HepG2 (cell line): ENCODE measurements around the gene FITM1. TPM values are rescaled to one million over a fixed set of nuclear protein-coding genes. Genes with fewer than 3 reads are reported as not detected.

Experiments
- BRD4 ChIP-seq: sonication (generic); formaldehyde crosslinking; IDR thresholded peaks from 2 replicates; pipeline ENCODE4 v1.4.0; 2020; ENCODE audit warnings: missing genetic modification reagents
- CENPBD1 ChIP-seq: sonication (generic); formaldehyde crosslinking; IDR thresholded peaks from 2 replicates; pipeline ENCODE4 v1.8.0; 2022; ENCODE audit warnings: missing genetic modification reagents, low read depth, mild to moderate bottlenecking, borderline replicate concordance
- ETV6 ChIP-seq: sonication (generic); formaldehyde crosslinking; conservative IDR thresholded peaks from 2 replicates; pipeline ENCODE4 v1.4.0; 2020; ENCODE audit warnings: missing genetic modification reagents
- GATAD1 ChIP-seq: IDR thresholded peaks from 2 replicates; pipeline ENCODE4 v1.6.1; 2016; ENCODE audit warnings: missing genetic modification reagents, missing compliant biosample characterization
- ISL2 ChIP-seq: sonication (generic); formaldehyde crosslinking; IDR thresholded peaks from 2 replicates; pipeline ENCODE4 v1.5.0; 2020; ENCODE audit warnings: missing genetic modification reagents
- KIAA2018 ChIP-seq: sonication (generic); formaldehyde crosslinking; IDR thresholded peaks from 2 replicates; pipeline ENCODE4 v1.5.0; 2020; ENCODE audit warnings: mild to moderate bottlenecking, missing genetic modification reagents, borderline replicate concordance
- MLLT10 ChIP-seq: sonication (generic); formaldehyde crosslinking; IDR thresholded peaks from 2 replicates; pipeline ENCODE4 v1.4.0; 2020; ENCODE audit warnings: missing genetic modification reagents
- MXI1 ChIP-seq: IDR thresholded peaks from 3 replicates; pipeline ENCODE4 v1.6.1; 2012; ENCODE audit warnings: low read depth, low read length, inconsistent platforms, borderline replicate concordance
- NR2F2 ChIP-seq: IDR thresholded peaks from 2 replicates; pipeline ENCODE4 v1.6.1; 2012; ENCODE audit warnings: low read depth, inconsistent platforms, borderline replicate concordance
- SP140L ChIP-seq: sonication (generic); formaldehyde crosslinking; IDR thresholded peaks from 2 replicates; pipeline ENCODE4 v1.4.0; 2020; ENCODE audit warnings: missing genetic modification reagents, borderline replicate concordance
- ZC3H13 ChIP-seq: sonication (generic); formaldehyde crosslinking; IDR thresholded peaks from 2 replicates; pipeline ENCODE4 v1.8.1; 2023; ENCODE audit warnings: mild to moderate bottlenecking, missing genetic modification reagents, moderate library complexity
- ZFP37 ChIP-seq: sonication (generic); formaldehyde crosslinking; IDR thresholded peaks from 2 replicates; pipeline ENCODE4 v1.4.0; 2020; ENCODE audit warnings: missing genetic modification reagents, borderline replicate concordance
- ZKSCAN1 ChIP-seq: fragments of 150-350 bp; IDR thresholded peaks from 2 replicates; pipeline ENCODE4 v1.6.1; 2014; ENCODE audit warnings: low read length
- ZNF256 ChIP-seq: sonication (generic); formaldehyde crosslinking; conservative IDR thresholded peaks from 2 replicates; pipeline ENCODE4 v1.4.0; 2020; ENCODE audit warnings: missing genetic modification reagents
- ZNF264 ChIP-seq: sonication (generic); formaldehyde crosslinking; IDR thresholded peaks from 2 replicates; pipeline ENCODE4 v1.4.0; 2020; ENCODE audit warnings: missing genetic modification reagents
- ZNF354B ChIP-seq: sonication (generic); formaldehyde crosslinking; IDR thresholded peaks from 2 replicates; pipeline ENCODE4 v1.8.0; 2022; ENCODE audit warnings: mild to moderate bottlenecking, missing genetic modification reagents
- ZNF367 ChIP-seq: sonication (generic); formaldehyde crosslinking; IDR thresholded peaks from 2 replicates; pipeline ENCODE4 v1.4.0; 2020; ENCODE audit warnings: missing genetic modification reagents, borderline replicate concordance
- ZNF556 ChIP-seq: sonication (generic); formaldehyde crosslinking; IDR thresholded peaks from 2 replicates; pipeline ENCODE4 v1.4.0; 2020; ENCODE audit warnings: mild to moderate bottlenecking, missing genetic modification reagents, borderline replicate concordance
- ZNF572 ChIP-seq: sonication (generic); formaldehyde crosslinking; IDR thresholded peaks from 2 replicates; pipeline ENCODE4 v1.5.1; 2020; ENCODE audit warnings: mild to moderate bottlenecking, missing genetic modification reagents
- polyA plus RNA-seq, 8 experiments: library from polyadenylated mRNA; depleted of rRNA in 3 of 8; stranded (reverse) in 7 of 8; unstranded in 1 of 8; fragments of >200 nt; fragmentation: Illumina TruSeq in 4 of 8; extraction: Trizol in 4 of 8; gene quantifications; 2 replicates each; pipeline versions ENCODE4 v1.2.1 to v1.2.3, GENCODE V29; 2011 to 2016; ENCODE audit warnings: low read depth in 4 of 8, missing spikeins in 1 of 8, mixed read lengths in 1 of 8; ENCODE audit not compliant: insufficient read depth in 1 of 8
- total RNA-seq, 5 experiments: library from RNA; depleted of rRNA; stranded (reverse); fragments of >200 nt; fragmentation: Illumina TruSeq; extraction: Trizol; gene quantifications; 2 replicates each; pipeline ENCODE4 v1.2.3, GENCODE V29; 2016; ENCODE audit warnings: low read depth in 1 of 5
- TF ChIP-seq, protein P1 (sequence below): sonication (generic); formaldehyde crosslinking; IDR thresholded peaks from 2 replicates; pipeline ENCODE4 v1.8.0; 2023; ENCODE audit warnings: mild to moderate bottlenecking, missing genetic modification reagents
- TF ChIP-seq, protein P2 (sequence below): sonication (generic); formaldehyde crosslinking; IDR thresholded peaks from 2 replicates; pipeline ENCODE4 v1.8.1; 2023; ENCODE audit warnings: missing genetic modification reagents, mild to moderate bottlenecking, borderline replicate concordance

Gene FITM1
- total and polyA plus RNA-seq, 2 of the 13 experiments (the other 11 are each of a cell fraction or from before 2014, with no cell fraction given): 2.7 to 5.8 TPM

DNA sequence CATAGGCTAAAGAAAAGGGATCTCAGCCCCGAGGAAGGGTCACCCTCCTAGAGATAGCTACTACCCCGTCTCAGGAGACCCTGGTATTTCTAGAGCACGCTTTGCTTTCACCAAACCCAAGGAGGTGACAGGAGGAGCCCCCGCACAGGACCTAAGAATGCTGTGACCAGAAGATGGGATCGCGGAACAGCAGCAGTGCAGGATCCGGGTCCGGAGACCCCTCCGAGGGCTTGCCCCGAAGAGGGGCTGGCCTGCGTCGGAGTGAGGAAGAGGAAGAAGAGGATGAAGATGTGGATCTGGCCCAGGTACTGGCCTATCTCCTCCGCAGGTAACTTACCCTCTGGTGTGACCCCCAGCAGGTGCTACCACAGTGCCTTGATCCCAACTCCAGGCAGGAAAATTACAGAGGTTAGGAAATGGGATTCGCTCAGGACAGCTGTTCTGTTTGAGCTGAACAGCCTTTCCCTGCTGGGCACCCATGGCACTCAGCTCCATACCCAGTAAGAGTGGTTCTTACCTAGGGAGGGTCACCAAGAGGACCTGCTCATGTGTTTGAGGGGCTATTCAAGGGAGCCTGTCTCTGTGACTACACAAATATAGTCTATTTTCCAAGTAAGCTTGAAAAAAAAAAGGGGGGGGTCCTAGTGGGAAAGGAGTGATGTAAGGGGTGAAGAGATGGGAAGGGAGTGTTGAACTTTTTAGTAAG lies 14.9 kb upstream of the FITM1 start (continued):
- TF ChIP-seq, protein P1, sequence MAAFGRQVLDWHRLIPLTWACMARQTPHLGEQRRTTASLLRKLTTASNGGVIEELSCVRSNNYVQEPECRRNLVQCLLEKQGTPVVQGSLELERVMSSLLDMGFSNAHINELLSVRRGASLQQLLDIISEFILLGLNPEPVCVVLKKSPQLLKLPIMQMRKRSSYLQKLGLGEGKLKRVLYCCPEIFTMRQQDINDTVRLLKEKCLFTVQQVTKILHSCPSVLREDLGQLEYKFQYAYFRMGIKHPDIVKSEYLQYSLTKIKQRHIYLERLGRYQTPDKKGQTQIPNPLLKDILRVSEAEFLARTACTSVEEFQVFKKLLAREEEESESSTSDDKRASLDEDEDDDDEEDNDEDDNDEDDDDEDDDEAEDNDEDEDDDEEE (CRISPR knock-in tag): no peak; the same call in 1 of the 2 replicates
- TF ChIP-seq KIAA2018 (no peak), ZFP37 (CRISPR knock-in tag) (no peak), ZNF572 (CRISPR knock-in tag) (no peak; the same call in 1 of the 2 replicates), ETV6 (CRISPR knock-in tag) (no peak), CENPBD1 (CRISPR knock-in tag) (no peak), ZNF256 (CRISPR knock-in tag) (0 out of 2 replicates have a peak, but pooled peaks have one; percentile 60), ISL2 (no peak; the same call in 1 of the 2 replicates), MLLT10 (CRISPR knock-in tag) (no peak), ZNF367 (CRISPR knock-in tag) (no peak), MXI1 (no peak), ZNF556 (no peak), ZNF354B (CRISPR knock-in tag) (0 out of 2 replicates have a peak, but pooled peaks have one; percentile 82), ZC3H13 (CRISPR knock-in tag) (no peak), BRD4 (CRISPR knock-in tag) (no peak), ZKSCAN1 (no peak), ZNF264 (0 out of 2 replicates have a peak, but pooled peaks have one; percentile 66), NR2F2 (no peak), GATAD1 (CRISPR knock-in tag) (no peak), SP140L (CRISPR knock-in tag) (no peak)
- TF ChIP-seq, protein P2, sequence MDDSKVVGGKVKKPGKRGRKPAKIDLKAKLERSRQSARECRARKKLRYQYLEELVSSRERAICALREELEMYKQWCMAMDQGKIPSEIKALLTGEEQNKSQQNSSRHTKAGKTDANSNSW (CRISPR knock-in tag): no peak
